Measurements from ENCODE around the gene AGAP1.

The AGAP1 gene

DNA sequence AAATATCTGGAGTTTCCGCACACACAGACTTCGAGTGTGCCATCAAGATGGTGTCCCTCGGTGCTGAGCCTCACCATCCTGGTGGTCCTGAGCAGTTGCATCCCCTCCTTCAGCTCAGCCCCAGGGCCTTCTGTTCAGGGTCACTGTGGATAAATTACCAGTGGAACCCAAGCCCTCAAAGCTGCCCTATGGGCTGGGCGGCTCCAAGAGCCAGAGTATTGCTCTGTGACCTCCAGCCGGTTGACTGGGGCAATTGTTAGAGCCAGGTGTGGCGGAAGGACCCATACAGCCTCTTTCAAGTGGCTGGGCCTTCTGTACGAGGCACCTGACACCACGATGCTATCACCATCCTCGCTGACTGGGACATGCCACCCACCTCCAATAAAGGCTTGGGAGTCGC, 458.9 kb downstream of the AGAP1 start:
- DNase-seq (ENCODE audit: low read depth), result no peak
- no peak overlapping the region for H3K4me3 ChIP-seq (ENCODE audit: low read depth, low read length)
- TF ChIP-seq, protein P1, sequence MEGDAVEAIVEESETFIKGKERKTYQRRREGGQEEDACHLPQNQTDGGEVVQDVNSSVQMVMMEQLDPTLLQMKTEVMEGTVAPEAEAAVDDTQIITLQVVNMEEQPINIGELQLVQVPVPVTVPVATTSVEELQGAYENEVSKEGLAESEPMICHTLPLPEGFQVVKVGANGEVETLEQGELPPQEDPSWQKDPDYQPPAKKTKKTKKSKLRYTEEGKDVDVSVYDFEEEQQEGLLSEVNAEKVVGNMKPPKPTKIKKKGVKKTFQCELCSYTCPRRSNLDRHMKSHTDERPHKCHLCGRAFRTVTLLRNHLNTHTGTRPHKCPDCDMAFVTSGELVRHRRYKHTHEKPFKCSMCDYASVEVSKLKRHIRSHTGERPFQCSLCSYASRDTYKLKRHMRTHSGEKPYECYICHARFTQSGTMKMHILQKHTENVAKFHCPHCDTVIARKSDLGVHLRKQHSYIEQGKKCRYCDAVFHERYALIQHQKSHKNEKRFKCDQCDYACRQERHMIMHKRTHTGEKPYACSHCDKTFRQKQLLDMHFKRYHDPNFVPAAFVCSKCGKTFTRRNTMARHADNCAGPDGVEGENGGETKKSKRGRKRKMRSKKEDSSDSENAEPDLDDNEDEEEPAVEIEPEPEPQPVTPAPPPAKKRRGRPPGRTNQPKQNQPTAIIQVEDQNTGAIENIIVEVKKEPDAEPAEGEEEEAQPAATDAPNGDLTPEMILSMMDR (IDR thresholded peaks at IDR 0.05; ENCODE audit: low read depth, low read length, missing control alignments), result no peak

DNA sequence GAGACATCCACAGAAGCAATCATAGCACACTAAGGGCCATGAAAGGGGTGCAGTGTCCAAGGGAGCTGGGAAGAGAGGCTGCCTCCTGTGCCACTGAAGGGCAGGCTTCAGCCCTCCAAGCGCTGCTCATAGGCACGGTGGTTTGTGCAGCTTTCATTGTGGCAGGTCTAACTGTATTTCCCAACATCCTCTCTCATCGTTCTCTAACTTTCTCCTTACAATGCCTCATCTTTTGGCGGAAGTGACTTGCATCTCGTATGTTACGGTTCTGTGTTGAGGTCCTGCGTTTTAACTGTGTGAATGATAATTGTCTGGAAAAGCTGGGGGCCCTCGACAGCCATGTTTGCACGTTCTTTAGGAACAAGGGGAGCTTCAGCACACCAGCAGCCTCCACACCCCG, 460.4 kb downstream of the AGAP1 start:
- no peak for DNase-seq (ENCODE audit: low read depth)
- H3K4me3 ChIP-seq (ENCODE audit: low read depth, low read length), result no peak overlapping the region
- TF ChIP-seq, protein P1 (IDR thresholded peaks at IDR 0.05; ENCODE audit: low read depth, low read length, missing control alignments), result no peak

DNA sequence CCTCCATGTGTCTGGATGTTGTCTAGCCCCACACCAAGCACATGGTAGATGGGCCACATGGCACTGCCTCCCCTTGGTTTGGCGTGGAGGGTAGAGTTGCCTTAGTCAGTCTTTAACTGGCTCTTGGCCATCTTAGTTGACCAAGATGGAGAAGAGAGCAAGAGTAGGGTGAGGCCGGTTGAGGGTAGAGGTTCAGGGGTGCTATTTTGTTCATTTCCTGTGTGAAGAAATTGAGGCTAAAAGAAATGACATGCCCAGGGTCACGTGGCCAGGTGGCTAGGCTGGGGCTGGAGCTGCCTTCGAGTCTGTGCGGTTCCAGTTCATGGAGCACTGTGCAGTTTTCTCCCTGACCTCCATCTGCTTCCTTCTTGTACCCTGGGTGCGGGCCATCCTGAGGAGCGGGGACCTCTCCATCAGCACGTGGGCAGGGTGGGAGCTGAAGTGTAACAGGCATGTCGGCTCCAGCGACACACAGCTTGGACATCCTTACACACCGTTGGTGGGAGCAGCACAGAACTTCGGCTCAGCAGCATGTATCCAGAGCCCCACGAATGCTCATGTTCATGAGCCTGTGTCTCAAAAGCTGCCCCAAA, 461.1 kb downstream of the AGAP1 start:
- H3K4me3 ChIP-seq (ENCODE audit: low read depth, low read length), result no peak overlapping the region
- TF ChIP-seq, protein P1 (IDR thresholded peaks at IDR 0.05; ENCODE audit: low read depth, low read length, missing control alignments), result no peak
- no peak for DNase-seq (ENCODE audit: low read depth)

DNA sequence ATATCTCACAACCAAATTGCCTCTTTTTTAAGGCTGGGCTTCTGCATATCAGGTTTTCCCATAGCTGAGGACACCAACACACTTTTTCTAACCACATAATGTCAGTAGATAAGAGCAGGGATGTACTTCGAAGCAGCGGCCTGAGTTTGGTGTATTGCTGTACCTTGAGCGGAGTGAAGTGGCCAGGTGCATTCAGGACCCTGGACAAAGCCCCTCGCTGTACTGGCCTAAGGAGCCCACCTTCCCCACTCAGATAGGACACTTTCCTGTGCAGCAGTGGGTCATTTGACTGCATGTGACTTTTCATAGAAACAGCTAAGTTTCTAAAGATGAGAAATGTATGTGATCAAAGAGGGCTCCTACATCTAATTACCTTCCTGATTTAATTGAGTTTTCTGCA, 461.8 kb downstream of the AGAP1 start:
- no peak overlapping the region for H3K4me3 ChIP-seq (ENCODE audit: low read depth, low read length)
- no peak for DNase-seq (ENCODE audit: low read depth)
- TF ChIP-seq, protein P1 (IDR thresholded peaks at IDR 0.05; ENCODE audit: low read depth, low read length, missing control alignments), result no peak

DNA sequence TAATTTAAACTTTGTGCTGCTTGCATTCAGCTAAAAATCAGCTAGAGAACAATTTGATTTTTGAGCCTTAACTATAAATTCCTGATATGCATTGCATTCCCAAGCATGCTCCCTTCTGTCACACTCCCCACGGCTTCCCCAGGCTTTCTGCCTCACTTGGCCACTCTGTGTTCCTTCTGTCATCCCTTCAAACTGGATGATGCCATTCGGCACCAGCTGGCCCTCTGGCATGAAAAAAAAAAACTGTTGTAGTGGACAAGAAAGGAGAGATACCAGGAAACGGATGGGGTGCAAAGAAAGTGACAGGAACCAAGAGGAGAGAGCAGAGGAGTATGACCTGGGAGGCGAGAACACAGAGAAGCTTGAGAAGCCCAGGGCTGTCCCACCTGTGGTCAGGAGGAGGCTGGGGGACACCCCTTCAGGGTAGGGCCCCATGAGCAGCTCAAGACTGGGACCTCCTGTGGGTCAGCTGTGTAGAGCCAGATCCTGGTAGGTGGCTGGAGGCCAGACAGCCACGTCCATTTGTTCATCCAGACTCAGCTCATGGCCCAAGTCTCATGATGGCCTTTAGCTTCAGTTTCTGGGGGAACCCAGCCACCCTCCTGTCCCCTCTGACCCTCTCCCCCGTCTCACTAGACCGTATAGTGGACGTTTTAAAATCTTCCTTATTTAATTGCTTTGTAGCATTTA, 462.6 kb downstream of the AGAP1 start:
- H3K4me3 ChIP-seq (ENCODE audit: low read depth, low read length), result no peak overlapping the region
- TF ChIP-seq, protein P1 (IDR thresholded peaks at IDR 0.05; ENCODE audit: low read depth, low read length, missing control alignments), result no peak
- DNase-seq (ENCODE audit: low read depth), result no peak

DNA sequence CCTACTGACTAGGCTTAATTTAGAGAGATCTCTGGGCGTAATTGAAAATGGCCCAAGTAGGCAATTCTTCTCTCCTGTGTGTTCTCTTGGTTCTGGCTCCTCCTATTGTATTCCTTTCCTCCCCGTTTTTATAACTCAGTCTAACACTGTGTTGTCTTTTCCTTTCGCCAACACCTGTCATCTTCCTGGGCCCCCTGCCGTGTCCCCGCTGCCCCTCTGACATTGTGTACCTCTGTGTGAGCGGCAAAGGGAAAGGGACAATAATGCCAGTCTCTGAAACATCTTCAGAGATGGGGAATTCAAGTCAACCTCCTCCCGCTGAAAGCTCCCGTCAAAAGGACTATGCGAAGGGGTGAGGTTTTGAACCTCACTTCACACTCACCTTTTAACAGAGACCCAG, 463.4 kb downstream of the AGAP1 start:
- H3K4me3 ChIP-seq (ENCODE audit: low read depth, low read length), result no peak overlapping the region
- DNase-seq (ENCODE audit: low read depth), result no peak
- TF ChIP-seq, protein P1 (IDR thresholded peaks at IDR 0.05; ENCODE audit: low read depth, low read length, missing control alignments), result no peak

Data from GM12864 (cell line).